Hepatocyte (in vitro differentiated cells): ENCODE data around the gene LARP7. TPM values are rescaled to one million over a fixed set of nuclear protein-coding genes. Genes with fewer than 3 reads are reported as not detected.

Source experiments
- DNase-seq: peaks from one replicate; pipeline ENCODE4 v3.0.0-alpha.2; 2016; ENCODE audit warnings: low spot score
- H2AFZ ChIP-seq: fragments of 200-600 bp; sonication (generic); 2 replicates; pipeline ENCODE4 v1.6.0; 2016; ENCODE audit warnings: antibody characterized with exemption, mild to moderate bottlenecking
- H3K27ac ChIP-seq: fragments of 200-600 bp; sonication (generic); 2 replicates; pipeline ENCODE4 v1.5.1; 2016; ENCODE audit warnings: mild to moderate bottlenecking
- H3K27me3 ChIP-seq: fragments of 200-600 bp; sonication (generic); 2 replicates; pipeline ENCODE4 v1.6.1; 2016
- H3K36me3 ChIP-seq: fragments of 200-600 bp; sonication (generic); replicated peaks from 2 replicates; pipeline ENCODE4 v1.5.1; 2016; ENCODE audit warnings: low read depth; ENCODE audit not compliant: insufficient read depth
- H3K4me1 ChIP-seq: fragments of 200-600 bp; sonication (generic); 2 replicates; pipeline ENCODE4 v1.5.1; 2016; ENCODE audit warnings: mild to moderate bottlenecking, moderate library complexity; ENCODE audit not compliant: insufficient read depth
- H3K4me2 ChIP-seq: fragments of 200-600 bp; sonication (generic); 2 replicates; pipeline ENCODE4 v1.6.0; 2016
- H3K4me3 ChIP-seq: fragments of 200-600 bp; sonication (generic); 2 replicates; pipeline ENCODE4 v1.5.1; 2016; ENCODE audit warnings: mild to moderate bottlenecking
- H3K79me2 ChIP-seq: fragments of 200-600 bp; sonication (generic); 2 replicates; pipeline ENCODE4 v1.6.0; 2017; ENCODE audit warnings: mild to moderate bottlenecking
- H3K9me2 ChIP-seq: fragments of 200-600 bp; sonication (generic); replicated peaks from 2 replicates; pipeline ENCODE4 v1.6.0; 2017; ENCODE audit warnings: mild to moderate bottlenecking; ENCODE audit not compliant: insufficient read depth
- H3K9me3 ChIP-seq: fragments of 200-600 bp; sonication (generic); 2 replicates; pipeline ENCODE4 v1.5.1; 2016; ENCODE audit warnings: low read depth, mild to moderate bottlenecking
- H4K20me1 ChIP-seq: fragments of 200-600 bp; sonication (generic); 2 replicates; pipeline ENCODE4 v1.6.0; 2016; ENCODE audit warnings: mild to moderate bottlenecking; ENCODE audit not compliant: insufficient read depth, poor library complexity, severe bottlenecking
- CTCF ChIP-seq: fragments of 200-600 bp; sonication (generic); IDR thresholded peaks from 2 replicates; pipeline ENCODE4 v1.5.1; 2016; ENCODE audit warnings: antibody characterized with exemption, mild to moderate bottlenecking; ENCODE audit not compliant: poor library complexity
- EZH2 ChIP-seq: fragments of 200-600 bp; sonication (generic); IDR thresholded peaks from 2 replicates; pipeline ENCODE4 v1.6.1; 2016; ENCODE audit warnings: antibody characterized with exemption, mild to moderate bottlenecking, borderline replicate concordance
- EZH2phosphoT487 ChIP-seq: fragments of 200-600 bp; sonication (generic); IDR thresholded peaks from one replicate; pipeline ENCODE4 v1.6.1; 2018; ENCODE audit warnings: antibody characterized with exemption, mild to moderate bottlenecking, low read depth, moderate library complexity; ENCODE audit not compliant: unreplicated experiment, severe bottlenecking
- WGBS: methylation state at CpG from one replicate; pipeline ENCODE4 v1.1.6; 2016; ENCODE audit warnings: low lambda C conversion rate; ENCODE audit errors: missing lambda C conversion rate; 5-methylcytosine and 5-hydroxymethylcytosine counted together
- polyA plus RNA-seq: library from polyadenylated mRNA; unstranded; fragments of >200 nt; fragmentation: Nextera tagmentation; extraction: Ambion mirVana; gene quantifications from 2 replicates; pipeline ENCODE4 v1.2.1, GENCODE V29; 2016
- total RNA-seq: library from RNA; depleted of rRNA; stranded (reverse); fragments of >200 nt; gene quantifications from 2 replicates; pipeline ENCODE4 v1.2.3, GENCODE V29; 2014

Gene LARP7
- total and polyA plus RNA-seq, 2 experiments from 2014 or later: 36.0 to 42.8 TPM

GRCh38 chr4:112649055-112649408 is 12.1 kb downstream of the LARP7 start:
- Histone ChIP-seq H3K4me1 (no peaks in the 10 kb centered on the region), H3K27me3 (no peaks in the 10 kb centered on the region), H3K4me3 (no peak overlapping the region), H3K4me2 (no peak overlapping the region), H2AFZ (no peak overlapping the region), H3K9me3 (no peaks in the 10 kb centered on the region), H3K9me2 (no peaks in the 10 kb centered on the region), H4K20me1 (no peaks in the 10 kb centered on the region), H3K79me2 (no peaks in the 10 kb centered on the region), H3K27ac (no peak overlapping the region), H3K36me3 (no peaks in the 10 kb centered on the region)
- no peak for DNase-seq
- 40% methylated on average over 2 of the region's 2 CpGs for WGBS
- no peak for TF ChIP-seq CTCF
- no peak for TF ChIP-seq EZH2
- TF ChIP-seq EZH2phosphoT487: no peak

DNA sequence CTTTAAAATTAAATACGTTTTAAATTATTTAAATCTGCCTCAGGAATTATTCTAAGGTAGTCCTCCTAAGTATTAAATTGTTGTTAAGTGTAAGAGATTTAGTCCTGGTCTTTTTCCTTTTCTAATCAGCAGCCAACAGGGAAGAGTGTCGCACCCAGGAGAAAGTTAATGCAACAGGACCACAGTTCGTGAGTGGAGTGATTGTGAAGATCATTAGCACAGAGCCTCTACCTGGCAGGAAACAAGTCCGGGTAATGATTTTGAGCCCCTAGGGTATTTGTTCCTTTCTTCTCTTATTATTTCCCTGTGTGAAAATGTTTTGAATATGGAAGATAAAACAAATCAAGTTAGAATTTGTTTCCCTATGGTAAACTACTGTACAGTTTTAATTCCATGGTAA is 13.4 kb downstream of the LARP7 start:
- H3K4me1 ChIP-seq: no peaks in the 10 kb centered on the region
- H3K9me3 ChIP-seq: no peaks in the 10 kb centered on the region
- no peaks in the 10 kb centered on the region for H3K9me2 ChIP-seq
- no peaks in the 10 kb centered on the region for H3K36me3 ChIP-seq
- H3K79me2 ChIP-seq: no peaks in the 10 kb centered on the region
- no peak for TF ChIP-seq EZH2
- TF ChIP-seq EZH2phosphoT487: no peak
- TF ChIP-seq CTCF: no peak
- 44% methylated on average over 4 of the region's 4 CpGs for WGBS
- no peak overlapping the region for H2AFZ ChIP-seq
- H3K27me3 ChIP-seq: no peaks in the 10 kb centered on the region
- DNase-seq: no peak
- H3K4me2 ChIP-seq: no peak overlapping the region
- H3K4me3 ChIP-seq: no peak overlapping the region
- H4K20me1 ChIP-seq: no peaks in the 10 kb centered on the region
- H3K27ac ChIP-seq: no peak overlapping the region

GRCh38 chr4:112651641-112652040 is 14.7 kb downstream of the LARP7 start:
- H3K36me3 ChIP-seq: no peaks in the 10 kb centered on the region
- no peaks in the 10 kb centered on the region for H3K4me1 ChIP-seq
- H3K27me3 ChIP-seq: no peaks in the 10 kb centered on the region
- TF ChIP-seq CTCF (no peak), EZH2phosphoT487 (no peak), EZH2 (no peak)
- DNase-seq: no peak
- H4K20me1 ChIP-seq: no peaks in the 10 kb centered on the region
- no peak overlapping the region for H2AFZ ChIP-seq
- no peaks in the 10 kb centered on the region for H3K79me2 ChIP-seq
- H3K9me2 ChIP-seq: no peaks in the 10 kb centered on the region
- no peaks in the 10 kb centered on the region for H3K9me3 ChIP-seq
- no peak overlapping the region for H3K4me3 ChIP-seq
- H3K4me2 ChIP-seq: no peak overlapping the region
- no peak overlapping the region for H3K27ac ChIP-seq

GRCh38 chr4:112652216-112652615 is 15.3 kb downstream of the LARP7 start:
- Histone ChIP-seq H3K4me3 (no peak overlapping the region), H3K9me2 (no peaks in the 10 kb centered on the region), H3K4me2 (no peak overlapping the region), H2AFZ (no peak overlapping the region), H3K4me1 (no peaks in the 10 kb centered on the region), H4K20me1 (no peaks in the 10 kb centered on the region), H3K27ac (no peak overlapping the region), H3K9me3 (no peaks in the 10 kb centered on the region), H3K27me3 (no peaks in the 10 kb centered on the region), H3K79me2 (no peaks in the 10 kb centered on the region), H3K36me3 (no peaks in the 10 kb centered on the region)
- TF ChIP-seq EZH2: no peak
- TF ChIP-seq CTCF: no peak
- 23% methylated on average over 1 of the region's 1 CpG for WGBS
- no peak for DNase-seq
